Activated CD4-positive, alpha-beta T cell treated with anti-CD3 and anti-CD28 coated beads, Interleukin-2, amount 50 U/mL, for 24 hours (primary cell): ENCODE results near the gene GNB4.

Experiments used
- DNase-seq, 2 donors: peaks; one replicate each; pipeline ENCODE4 v3.0.0-alpha.2; 2020; ENCODE audit warnings: low read depth in 1 of 2, low spot score in 1 of 2

Gene GNB4

GRCh38 chr3:179451265-179452175, at the start of gene GNB4:
TSS of gene GNB4 (minus strand) at chr3:179451470. CDS start at chr3:179426200, 25,270 bp downstream.
- peak in 1 of 2 donors; percentile 15 for DNase-seq

- no peak for DNase-seq
Measured at GRCh38 chr3:179495483-179495882, 44.2 kb upstream of the GNB4 start.

GRCh38 chr3:179493260-179493659, 42.0 kb upstream of the GNB4 start:
- DNase-seq: no peak

GRCh38 chr3:179488213-179488612, 36.9 kb upstream of the GNB4 start:
- no peak for DNase-seq

GRCh38 chr3:179486806-179487205, 35.5 kb upstream of the GNB4 start:
- DNase-seq: no peak

GRCh38 chr3:179482857-179483256, 31.6 kb upstream of the GNB4 start:
- no peak for DNase-seq

- no peak for DNase-seq
Measured at GRCh38 chr3:179476215-179476614, 24.9 kb upstream of the GNB4 start.

GRCh38 chr3:179474480-179474879, 23.2 kb upstream of the GNB4 start:
- no peak for DNase-seq

GRCh38 chr3:179473565-179473964, 22.3 kb upstream of the GNB4 start:
- DNase-seq: no peak

- no peak for DNase-seq
Measured at GRCh38 chr3:179464323-179465092, 13.2 kb upstream of the GNB4 start.

GRCh38 chr3:179463319-179463718, 12.0 kb upstream of the GNB4 start:
- no peak for DNase-seq

GRCh38 chr3:179460260-179460659, 9.0 kb upstream of the GNB4 start:
- no peak for DNase-seq

- no peak for DNase-seq
Measured at GRCh38 chr3:179455954-179456353, 4.7 kb upstream of the GNB4 start.

GRCh38 chr3:179454887-179455286, 3.6 kb upstream of the GNB4 start:
- DNase-seq: no peak

GRCh38 chr3:179453967-179454366, 2.7 kb upstream of the GNB4 start:
- DNase-seq: no peak

GRCh38 chr3:179452872-179453271, 1.6 kb upstream of the GNB4 start:
- no peak for DNase-seq

- DNase-seq: no peak
Measured at GRCh38 chr3:179452176-179452564, 900 bp upstream of the GNB4 start.

GRCh38 chr3:179450901-179451264, 387 bp downstream of the GNB4 start:
- no peak for DNase-seq

- no peak for DNase-seq
Measured at GRCh38 chr3:179450261-179450701, 989 bp downstream of the GNB4 start.

GRCh38 chr3:179449636-179450035, 1.6 kb downstream of the GNB4 start:
- DNase-seq: no peak

GRCh38 chr3:179447251-179447650, 4.0 kb downstream of the GNB4 start:
- DNase-seq: no peak

- no peak for DNase-seq
Measured at GRCh38 chr3:179446501-179446900, 4.8 kb downstream of the GNB4 start.
